Pulmonary artery endothelial cell (primary cell): ENCODE results near the gene MRPS21. TPM values are rescaled to one million over a fixed set of nuclear protein-coding genes. Genes with fewer than 3 reads are reported as not detected.

Experiments
- DNase-seq: peaks from one replicate; pipeline ENCODE4 v3.0.0-alpha.2; 2011; ENCODE audit warnings: low read depth, low spot score
- total RNA-seq: library from RNA; depleted of rRNA; stranded (reverse); fragments of >200 nt; gene quantifications from 2 replicates; pipeline ENCODE4 v1.2.3, GENCODE V29; 2014

The MRPS21 gene
- 49.0 and 60.9 TPM in 2 replicates for total RNA-seq

- peak; percentile 87 for DNase-seq
Measured at GRCh38 chr1:150293433-150294253, at the start of gene MRPS21. TSS of gene MRPS21 (plus strand) at chr1:150293861. CDS start at chr1:150294367, 506 bp downstream.

- no peak for DNase-seq
Measured at GRCh38 chr1:150249936-150250335, 43.7 kb upstream of the MRPS21 start.

- DNase-seq, result no peak
Measured at GRCh38 chr1:150256198-150256553, 37.5 kb upstream of the MRPS21 start.

- no peak for DNase-seq
Measured at GRCh38 chr1:150256554-150257341, 36.9 kb upstream of the MRPS21 start.

GRCh38 chr1:150257624-150258585 is 35.8 kb upstream of the MRPS21 start, which contains the start of gene CA14:
TSS of gene CA14 (plus strand) at chr1:150257774. CDS start at chr1:150258129, 355 bp downstream.
- DNase-seq, result no peak

GRCh38 chr1:150259217-150259616 is 34.4 kb upstream of the MRPS21 start:
- DNase-seq, result no peak

GRCh38 chr1:150259758-150260669 is 33.6 kb upstream of the MRPS21 start:
- no peak for DNase-seq

- DNase-seq, result no peak
Measured at GRCh38 chr1:150261367-150261766, 32.3 kb upstream of the MRPS21 start.

- no peak for DNase-seq
Measured at GRCh38 chr1:150262388-150263320, 31.0 kb upstream of the MRPS21 start.

GRCh38 chr1:150263549-150263948 is 30.1 kb upstream of the MRPS21 start:
- DNase-seq, result no peak

GRCh38 chr1:150267896-150268295 is 25.8 kb upstream of the MRPS21 start:
- no peak for DNase-seq

- DNase-seq, result no peak
Measured at GRCh38 chr1:150268340-150268704, 25.3 kb upstream of the MRPS21 start.

GRCh38 chr1:150268705-150269403 is 24.8 kb upstream of the MRPS21 start, which contains the start of gene APH1A:
TSS of gene APH1A (minus strand) at chr1:150269016. CDS start at chr1:150268810, 206 bp downstream.
- peak; percentile 93 for DNase-seq

GRCh38 chr1:150269451-150269850 is 24.2 kb upstream of the MRPS21 start:
- DNase-seq, result no peak

- no peak for DNase-seq
Measured at GRCh38 chr1:150271291-150271959, 22.2 kb upstream of the MRPS21 start.

- no peak for DNase-seq
Measured at GRCh38 chr1:150273311-150273710, 20.4 kb upstream of the MRPS21 start.

GRCh38 chr1:150280138-150280707 is 13.4 kb upstream of the MRPS21 start:
- no peak for DNase-seq
